Testis (tissue), 2 donors: Measurements from ENCODE around the gene PCSK2.

Experiments
- POLR2A ChIP-seq: fragments of 450-650 bp; IDR thresholded peaks from one replicate; pipeline ENCODE4 v1.6.1; 2017; ENCODE audit warnings: antibody characterized with exemption, mild to moderate bottlenecking, moderate library complexity
- TF ChIP-seq, protein P1 (sequence below), 3 experiments: fragments of 450-650 bp in 2 of 3; fragments of 200-600 bp in 1 of 3; sonication (generic) in 1 of 3; IDR thresholded peaks; one replicate each; pipeline ENCODE4 v1.5.1; 2016 to 2019; ENCODE audit warnings: antibody characterized with exemption in 3 of 3, mild to moderate bottlenecking in 2 of 3, moderate library complexity in 1 of 3

DNA sequence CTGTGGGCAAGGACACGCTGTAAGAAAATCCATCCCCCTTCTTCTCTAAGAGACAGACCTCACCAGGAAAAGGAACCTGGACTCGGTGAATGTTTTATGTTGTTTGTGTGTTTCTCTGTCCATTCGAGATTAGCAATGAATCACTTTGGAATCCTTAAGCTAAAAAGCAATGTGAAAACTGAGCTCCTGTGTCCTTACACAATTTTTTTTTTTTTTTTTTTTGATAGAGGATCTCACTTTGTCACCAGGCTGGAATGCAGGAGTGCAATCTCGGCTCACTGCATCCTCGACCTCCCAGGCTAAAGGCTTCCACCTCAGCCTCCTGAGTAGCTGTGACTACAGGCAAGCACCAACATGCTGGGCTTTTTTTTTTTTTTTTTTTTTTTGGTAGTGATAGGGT lies 272.2 kb downstream of the PCSK2 start:
- TF ChIP-seq, protein P1, sequence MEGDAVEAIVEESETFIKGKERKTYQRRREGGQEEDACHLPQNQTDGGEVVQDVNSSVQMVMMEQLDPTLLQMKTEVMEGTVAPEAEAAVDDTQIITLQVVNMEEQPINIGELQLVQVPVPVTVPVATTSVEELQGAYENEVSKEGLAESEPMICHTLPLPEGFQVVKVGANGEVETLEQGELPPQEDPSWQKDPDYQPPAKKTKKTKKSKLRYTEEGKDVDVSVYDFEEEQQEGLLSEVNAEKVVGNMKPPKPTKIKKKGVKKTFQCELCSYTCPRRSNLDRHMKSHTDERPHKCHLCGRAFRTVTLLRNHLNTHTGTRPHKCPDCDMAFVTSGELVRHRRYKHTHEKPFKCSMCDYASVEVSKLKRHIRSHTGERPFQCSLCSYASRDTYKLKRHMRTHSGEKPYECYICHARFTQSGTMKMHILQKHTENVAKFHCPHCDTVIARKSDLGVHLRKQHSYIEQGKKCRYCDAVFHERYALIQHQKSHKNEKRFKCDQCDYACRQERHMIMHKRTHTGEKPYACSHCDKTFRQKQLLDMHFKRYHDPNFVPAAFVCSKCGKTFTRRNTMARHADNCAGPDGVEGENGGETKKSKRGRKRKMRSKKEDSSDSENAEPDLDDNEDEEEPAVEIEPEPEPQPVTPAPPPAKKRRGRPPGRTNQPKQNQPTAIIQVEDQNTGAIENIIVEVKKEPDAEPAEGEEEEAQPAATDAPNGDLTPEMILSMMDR (IDR thresholded peaks at IDR 0.05): no peak
- TF ChIP-seq POLR2A: no peak
